HG03378 (cell line): Measurements from ENCODE around the gene ATAD1.
"Not testable (repeated sequence)": the region's sequence is repeated elsewhere in the genome, so short reads cannot be mapped to it uniquely, and the experiment has no call there.

Experiments
- ATAC-seq: cut with Tn5 transposase; IDR thresholded peaks from one replicate; pipeline ENCODE4 v1.9.1; 2021; ENCODE audit warnings: mild to moderate bottlenecking, moderate library complexity; ENCODE audit not compliant: unreplicated experiment

The ATAD1 gene

DNA sequence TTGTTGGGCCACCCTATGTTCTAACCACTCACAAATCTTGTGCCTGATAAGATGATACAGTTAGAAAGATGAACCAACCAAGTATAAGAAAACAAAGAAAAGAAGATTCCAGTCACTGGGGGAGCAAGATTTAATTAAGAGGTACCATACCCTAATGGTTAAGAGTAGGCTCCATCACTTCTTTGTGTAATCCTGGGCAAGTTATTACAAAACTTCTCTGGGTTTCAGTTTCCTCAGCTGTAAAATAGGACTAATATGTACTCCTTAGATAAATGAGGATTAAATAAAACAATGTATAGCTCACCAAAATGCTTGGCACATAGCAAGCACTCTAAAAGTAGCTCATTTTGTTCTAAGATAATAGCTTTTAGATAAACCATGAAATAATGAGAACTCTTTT lies 58.5 kb downstream of the ATAD1 start:
- ATAC-seq = no peak

DNA sequence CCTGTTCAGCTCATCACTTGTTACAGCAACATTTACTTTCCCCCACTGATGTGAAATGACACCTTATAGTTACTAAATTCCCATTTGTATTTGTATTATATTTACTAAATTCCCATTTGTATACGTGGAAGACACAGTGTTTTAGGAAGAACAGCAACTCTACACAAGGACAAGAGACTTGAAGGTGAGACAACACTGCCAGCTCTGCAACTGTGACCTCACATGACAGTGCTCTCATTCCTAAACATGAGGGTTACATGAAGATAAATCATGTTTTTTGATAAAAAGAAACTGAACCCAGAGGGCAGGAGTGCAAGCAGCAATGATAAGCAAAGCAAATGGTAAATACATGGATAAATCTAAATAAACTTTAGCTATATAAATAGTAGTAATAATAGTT lies 60.3 kb downstream of the ATAD1 start:
- no peak for ATAC-seq

DNA sequence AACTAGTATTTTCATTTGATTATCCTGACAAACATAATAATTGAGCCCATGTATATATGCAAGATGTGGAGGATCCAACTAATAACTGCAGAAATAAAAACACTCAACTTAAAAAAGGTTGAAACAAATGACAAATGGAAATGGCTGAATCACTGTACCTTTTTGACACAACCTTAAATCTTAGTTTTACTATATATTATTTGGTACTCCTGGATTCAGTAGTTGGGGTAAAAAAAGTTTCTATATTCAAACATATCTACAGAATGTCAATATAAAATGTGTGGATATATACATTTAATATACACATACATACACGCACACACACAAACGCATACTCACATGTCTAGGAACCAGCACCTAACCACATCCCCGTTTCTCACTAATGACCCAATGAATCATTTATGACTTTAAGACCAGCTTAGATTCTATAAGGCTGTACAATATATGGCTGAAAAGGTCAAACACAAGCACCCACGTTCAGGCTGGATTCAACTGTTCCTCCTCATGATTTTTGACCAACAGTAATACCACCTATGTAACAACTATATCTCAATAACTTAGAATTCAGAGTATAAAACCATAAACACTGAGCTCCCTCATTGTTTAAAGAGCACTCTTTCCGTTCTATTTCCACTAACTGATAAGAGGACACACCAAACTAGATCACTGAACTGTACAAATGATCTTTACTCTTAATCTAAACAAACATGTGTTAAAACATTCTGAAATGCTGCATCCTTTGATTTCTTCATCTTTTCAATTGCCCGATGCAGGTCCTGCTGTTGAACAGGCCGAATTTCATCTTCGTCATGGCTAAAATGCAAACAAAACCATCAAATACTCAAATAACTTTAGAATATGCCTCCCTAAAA lies 63.8 kb downstream of the ATAD1 start:
- ATAC-seq = no peak

DNA sequence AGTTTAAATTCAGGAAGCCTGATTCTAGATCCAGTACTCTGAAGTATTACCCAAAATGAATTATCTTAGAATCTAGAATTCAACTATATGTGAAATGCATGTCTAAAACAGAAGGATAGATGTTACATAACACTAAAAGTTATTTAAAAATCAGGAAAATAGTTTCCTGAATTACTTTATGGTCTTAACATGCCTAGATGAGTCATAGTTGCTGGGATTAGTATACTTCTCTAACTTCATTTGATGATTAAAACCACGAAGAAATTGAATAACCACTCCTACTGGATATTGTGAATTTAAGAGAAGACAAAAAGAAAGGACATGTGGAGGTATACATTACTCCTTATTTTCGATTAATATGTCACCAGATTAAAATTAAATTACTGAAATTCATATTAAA lies 65.5 kb downstream of the ATAD1 start:
- no peak for ATAC-seq

DNA sequence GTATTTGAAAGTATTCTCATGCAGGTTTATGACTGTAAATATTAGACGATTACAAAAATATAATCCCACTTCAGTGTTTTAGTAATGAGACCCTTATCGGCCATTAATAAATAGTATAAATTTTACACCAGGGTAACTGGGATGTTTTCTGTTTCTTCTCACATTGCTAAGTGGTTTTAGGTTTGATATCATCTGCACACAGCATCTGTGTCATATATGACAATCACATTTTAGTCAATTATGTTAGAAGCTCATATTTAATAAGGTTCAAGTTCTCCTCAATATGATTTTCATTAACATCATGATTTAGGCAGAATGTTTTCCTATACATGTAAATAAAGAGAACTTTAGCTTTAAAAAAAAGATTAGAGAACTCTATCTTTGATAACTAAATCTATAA lies 66.8 kb downstream of the ATAD1 start:
- no peak for ATAC-seq

DNA sequence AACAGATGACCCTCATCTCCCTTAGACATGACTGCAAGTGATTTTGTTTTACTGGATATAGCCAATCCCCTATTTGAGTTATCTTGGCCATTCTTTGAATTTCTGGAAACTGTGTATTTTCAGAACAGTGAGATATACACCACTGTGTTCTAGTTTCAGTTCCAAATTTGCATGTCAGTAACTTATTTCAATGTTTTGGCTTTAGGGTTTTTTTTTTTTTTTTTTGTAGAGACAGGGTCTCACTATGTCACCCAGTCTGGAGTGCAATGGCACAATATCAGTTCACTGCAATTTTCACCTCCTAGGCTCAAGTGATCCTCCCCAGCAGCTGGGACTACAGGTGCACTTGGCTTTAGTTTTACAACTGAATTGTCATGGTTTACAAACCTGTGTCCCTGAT lies 67.2 kb downstream of the ATAD1 start:
- no peak for ATAC-seq

DNA sequence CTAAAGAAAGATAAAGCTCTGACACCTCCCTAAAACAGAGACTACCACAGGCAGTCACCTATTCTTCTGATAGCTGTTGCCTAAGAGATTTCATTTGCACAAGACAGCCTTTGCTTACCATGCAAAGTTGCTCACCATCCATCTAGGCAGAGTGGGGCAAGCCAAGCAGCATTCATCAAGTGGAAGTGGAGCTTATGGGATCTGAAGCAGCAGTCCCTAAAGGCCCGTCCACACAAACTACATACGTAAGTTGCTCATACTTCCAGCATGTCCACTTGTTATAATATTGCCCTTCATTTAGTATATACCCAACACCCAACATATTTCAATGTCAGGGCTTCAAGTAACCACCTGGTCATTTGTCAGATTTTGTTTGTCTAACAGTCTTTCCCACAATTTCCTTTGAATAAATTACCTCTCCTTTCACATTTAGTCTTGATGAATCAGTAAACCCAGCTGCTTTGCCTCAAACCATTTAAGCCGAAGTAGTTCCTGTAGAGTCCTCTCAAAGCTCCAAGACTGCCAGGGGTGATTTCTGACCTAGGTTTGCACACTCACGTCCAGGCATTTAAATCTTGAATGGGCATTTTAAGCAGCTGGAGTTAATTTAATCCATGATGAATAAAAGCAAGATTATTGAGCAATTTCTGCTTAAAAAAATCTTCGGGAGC lies 67.9 kb downstream of the ATAD1 start:
- ATAC-seq = no peak

DNA sequence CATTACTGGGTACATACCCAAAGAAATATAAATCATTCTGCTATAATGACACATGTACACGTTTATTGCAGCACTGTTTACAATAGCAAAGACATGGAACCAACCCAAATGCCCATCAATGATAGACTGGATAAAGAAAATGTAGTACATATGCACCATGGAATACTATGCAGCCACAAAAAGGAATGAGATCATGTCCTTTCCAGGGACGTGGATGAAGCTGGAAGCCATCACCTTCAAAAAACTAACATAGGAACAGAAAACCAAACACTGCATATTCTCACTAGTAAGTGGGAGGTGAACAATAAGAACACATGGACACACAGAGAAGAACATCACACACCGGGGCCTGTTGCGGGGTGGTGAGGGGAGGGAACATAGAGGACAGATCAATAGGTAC lies 69.8 kb downstream of the ATAD1 start:
- ATAC-seq = not testable (repeated sequence)

DNA sequence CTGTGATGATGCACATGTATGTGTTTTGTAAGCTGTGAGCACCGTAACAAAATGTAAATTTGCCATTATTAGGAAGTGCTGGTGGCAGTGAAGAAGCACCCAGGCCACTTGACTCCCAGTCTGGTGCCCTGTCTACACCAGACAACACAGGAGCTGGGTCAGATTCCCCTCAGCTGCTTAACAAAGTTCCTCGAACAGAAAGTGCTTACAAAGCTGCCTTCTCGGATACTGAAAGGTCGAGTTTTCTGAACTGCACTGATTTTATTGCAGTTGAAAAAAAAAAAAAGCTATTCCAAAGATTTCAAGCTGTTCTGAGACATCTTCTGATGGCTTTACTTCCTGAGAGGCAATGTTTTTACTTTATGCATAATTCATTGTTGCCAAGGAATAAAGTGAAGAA lies 71.1 kb downstream of the ATAD1 start:
- no peak for ATAC-seq

DNA sequence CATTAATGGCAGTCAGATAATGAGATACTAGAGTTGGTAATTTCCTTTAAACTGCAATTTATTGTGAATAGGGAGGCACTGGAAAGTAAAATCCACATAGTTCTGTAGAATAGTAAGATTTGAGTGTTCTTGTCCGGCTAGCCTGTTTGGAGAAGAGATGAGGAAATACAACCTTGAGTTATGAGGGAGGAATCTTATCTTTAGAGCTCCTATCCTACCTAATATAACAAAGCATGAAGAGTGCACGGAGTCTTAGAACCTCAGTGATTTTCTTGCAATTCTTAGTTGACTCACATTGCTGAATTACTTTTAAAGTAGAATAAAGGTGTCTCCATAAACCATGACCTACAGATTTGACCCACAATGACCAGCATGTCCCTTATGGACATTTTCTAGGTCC lies 73.4 kb downstream of the ATAD1 start:
- no peak for ATAC-seq

DNA sequence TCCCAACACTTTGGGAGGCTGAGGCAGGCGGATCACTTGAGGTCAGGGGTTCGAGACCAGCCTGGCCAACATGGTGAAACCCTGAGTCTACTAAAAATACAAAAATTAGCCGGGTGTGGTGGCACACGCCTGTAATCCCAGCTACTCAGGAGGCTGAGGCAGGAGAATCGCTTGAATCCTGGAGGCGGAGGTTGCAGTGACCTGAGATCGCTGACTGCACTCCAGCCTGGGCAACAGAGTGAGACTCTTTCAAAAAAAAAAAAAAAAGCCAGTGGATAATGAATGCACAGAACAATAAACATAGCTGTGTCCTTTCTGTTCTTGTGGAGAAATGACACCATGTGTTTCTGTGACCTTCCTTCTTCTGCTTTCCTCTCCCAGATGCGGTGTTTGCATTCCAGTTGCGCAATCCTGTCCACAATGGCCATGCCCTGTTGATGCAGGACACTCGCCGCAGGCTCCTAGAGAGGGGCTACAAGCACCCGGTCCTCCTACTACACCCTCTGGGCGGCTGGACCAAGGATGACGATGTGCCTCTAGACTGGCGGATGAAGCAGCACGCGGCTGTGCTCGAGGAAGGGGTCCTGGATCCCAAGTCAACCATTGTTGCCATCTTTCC lies 74.9 kb downstream of the ATAD1 start:
- not testable (repeated sequence) for ATAC-seq

DNA sequence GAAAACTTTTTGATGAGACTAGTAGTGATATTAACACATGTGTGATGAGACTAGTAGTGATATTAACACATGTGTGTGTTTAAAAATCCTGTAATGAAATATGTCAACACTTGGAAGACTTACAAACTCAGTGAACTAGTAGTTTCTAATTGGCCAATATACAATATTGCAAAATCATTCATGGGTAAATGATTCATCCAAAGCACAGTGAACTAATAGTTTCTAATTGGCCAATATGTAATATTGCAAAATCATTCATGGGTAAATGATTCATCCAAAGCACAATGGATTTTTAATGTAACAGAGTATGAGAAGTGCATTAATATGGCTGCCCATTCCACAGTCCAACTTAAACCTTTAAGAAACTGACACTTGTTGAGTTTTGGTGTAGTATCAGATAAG lies 77.8 kb downstream of the ATAD1 start:
- no peak for ATAC-seq

DNA sequence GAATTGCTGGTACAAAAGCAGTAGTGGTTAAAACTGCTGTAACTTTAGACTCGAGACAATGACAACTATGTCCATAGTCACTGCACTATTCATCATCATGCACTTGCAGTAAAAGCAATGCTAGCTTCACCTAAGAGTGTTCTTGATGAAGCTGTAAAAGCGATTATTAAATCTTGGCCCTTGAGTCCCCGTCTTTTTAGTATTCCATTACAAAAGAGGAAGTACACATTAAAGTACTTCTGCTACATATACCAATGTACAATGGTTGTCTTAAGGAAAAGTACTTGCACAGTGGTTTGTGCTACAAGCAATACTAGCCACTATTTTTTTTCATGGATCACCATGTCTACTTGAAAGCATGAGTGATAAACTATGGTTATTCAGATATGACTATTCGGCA lies 78.3 kb downstream of the ATAD1 start:
- no peak for ATAC-seq

DNA sequence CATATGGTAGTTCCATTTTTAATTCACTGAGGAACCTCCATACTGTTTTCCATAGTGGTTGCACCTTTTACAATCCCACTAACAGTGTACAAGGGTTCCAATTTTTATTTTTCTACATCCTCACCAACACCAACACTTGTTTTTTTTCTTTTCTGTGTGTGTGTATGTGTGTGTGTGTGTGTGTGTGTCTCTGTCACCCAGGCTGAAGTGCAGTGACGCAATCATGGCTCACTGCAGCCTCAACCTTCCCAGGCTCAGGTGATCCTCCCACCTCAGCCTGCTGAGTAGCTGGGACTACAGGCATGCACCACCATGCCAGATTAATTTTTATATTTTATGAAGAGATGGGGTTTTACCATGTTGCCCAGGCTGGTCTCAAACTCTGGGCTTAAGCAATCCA lies 79.8 kb downstream of the ATAD1 start:
- ATAC-seq = not testable (repeated sequence)

DNA sequence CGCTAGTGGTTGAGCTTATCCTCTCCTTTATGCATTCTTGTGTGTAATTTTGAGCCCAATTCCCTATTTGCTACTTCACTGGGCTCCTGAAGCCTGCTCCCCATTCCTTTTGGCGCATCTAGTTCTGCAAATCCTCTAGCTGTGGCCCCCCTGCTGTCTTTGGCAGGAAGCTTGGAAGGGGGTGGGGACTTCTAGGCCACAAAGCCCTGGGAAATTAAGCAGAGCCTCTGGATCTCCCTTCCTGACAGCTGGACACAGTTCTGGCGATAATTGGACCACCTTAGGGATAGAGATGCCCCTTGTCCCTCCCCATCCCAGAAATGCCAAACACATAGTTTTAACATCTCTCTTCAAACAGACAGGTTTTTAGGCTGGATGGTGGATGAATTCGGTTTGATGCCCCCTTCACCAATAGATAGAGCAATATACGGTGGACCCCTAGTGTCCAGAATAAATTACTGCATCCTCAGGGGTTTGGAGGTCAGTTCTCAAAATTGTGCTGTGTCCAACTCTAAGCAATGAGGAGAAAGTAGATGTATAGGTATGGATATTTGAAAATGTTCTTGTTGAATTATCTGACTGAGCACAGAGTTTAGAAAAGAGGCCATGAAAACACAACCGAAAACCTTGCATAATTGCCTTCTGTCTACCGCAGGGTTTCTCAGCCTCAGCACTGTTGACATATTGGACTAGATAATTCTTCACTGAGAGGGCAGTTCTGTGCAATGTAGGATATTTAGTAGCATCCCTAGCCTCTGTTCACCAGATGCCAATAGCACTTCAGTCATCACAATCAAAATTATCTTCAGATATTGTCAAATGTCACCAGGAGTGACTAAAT lies 82.8 kb downstream of the ATAD1 start:
- ATAC-seq = no peak

DNA sequence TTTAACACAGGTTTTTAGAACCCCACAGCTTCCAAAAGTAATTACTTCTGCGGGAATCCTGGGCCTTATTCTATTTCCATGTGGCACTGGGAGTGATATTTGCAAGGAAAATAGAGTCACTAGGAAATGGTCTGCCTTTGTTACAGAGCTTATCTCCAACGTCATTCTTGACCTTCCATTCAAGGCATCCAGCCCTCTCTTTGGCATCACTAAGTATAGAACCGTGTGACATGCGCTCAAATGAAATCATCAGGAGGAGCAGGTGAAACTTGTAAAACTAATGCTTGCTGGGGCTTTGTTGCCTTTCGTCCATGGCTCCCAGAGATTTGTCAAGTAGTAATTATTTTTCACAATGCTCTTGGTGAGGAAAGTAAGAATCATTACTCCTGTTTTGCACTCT lies 84.9 kb downstream of the ATAD1 start:
- no peak for ATAC-seq

DNA sequence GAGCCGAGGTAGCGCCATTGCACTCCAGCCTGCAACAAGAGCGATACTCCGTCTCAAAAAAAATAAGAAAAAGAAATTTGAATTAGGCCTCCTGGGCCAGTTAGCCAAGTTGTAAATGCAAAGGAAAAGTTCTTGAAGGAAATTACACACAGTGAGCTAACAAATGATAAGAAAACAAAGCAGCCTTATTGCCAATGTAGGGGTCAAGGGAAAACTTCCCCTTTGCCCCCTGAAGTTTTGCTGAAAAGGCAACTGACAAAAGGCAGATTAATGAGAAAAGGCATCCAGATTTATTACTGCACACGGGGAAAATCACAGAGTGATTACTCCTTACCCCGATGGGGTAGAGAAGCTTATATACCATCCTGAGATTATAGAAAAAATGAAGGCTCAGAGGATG lies 88.1 kb downstream of the ATAD1 start:
- no peak for ATAC-seq

DNA sequence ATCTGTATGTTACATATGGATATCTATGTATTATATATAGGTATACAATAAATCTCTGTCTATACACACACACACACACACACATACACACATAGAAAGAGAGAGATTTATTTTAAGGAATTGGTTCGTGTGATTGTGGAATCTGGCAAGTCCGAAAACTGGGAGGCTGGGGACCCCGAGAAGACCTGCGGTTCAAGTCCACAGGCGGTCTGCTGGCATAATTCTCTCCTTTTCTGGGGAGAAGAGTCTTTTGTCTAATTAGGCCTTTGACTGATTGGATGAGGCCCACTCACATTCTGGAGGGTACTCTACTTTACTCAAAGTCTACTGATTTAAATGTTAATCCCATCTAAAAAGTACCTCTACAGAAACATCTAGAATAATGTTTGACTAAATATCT lies 93.2 kb downstream of the ATAD1 start:
- ATAC-seq = no peak

DNA sequence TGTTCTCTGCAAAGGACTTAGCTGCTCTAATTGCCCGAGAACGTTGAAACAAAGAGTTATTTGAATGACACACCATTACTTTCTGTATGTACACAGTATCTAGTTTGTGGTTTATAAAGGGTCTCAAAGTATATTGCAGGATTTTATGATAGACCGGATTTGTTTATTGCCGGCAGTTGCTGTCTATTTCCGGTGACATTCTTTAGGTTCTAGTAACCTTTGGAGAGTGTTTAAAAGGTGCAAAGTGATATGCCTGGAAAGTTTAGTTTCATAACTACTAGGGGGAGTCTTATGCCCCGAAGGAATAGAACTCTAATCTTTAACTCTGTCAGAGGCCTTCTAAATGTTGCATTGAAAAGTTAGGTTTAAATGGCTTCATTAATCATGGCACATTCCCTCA lies 94.5 kb downstream of the ATAD1 start:
- ATAC-seq = no peak

DNA sequence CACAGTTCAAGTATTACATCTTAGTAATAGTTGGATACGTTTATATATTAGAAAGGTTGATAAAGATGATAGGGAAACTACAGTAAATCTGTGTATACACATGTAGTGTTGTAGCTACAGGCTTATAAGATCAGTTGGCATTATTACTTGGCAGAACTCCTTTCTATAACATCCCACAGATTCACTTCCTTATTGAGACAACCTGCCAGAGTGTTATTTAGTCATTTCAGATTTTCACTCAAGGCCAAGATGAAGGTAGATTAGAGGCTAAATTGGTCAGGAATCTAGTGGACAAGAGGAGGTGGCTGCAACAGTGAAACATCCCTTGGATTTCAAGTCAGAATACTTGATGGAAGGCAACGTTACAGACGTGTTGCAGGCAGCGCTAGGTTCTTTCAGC lies 95.3 kb downstream of the ATAD1 start:
- no peak for ATAC-seq

DNA sequence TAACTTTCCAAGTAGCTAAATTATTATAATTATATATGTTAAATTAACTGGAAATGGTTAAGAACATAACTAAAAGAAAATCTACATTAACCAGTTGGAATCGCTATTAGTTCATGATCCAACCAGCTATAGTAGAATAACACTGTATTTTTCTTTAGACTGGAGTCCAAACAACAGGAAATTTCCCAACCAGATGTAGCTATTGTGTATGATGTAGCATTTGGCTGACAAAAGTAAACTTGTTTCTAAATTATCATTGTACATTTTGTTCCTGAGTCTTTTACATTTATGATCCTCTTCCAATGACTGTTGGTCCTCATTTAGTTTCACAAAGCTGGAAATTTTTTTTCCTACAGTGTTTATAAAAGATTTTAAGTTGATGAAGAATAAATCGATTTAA lies 96.2 kb downstream of the ATAD1 start:
- ATAC-seq = no peak
